Measurements from ENCODE around the gene ATP5MC3. TPM values are rescaled to one million over a fixed set of nuclear protein-coding genes. Genes with fewer than 3 reads are reported as not detected.

Gene ATP5MC3
- total and polyA plus RNA-seq, 2 experiments from 2014 or later, result 185 to 557 TPM

DNA sequence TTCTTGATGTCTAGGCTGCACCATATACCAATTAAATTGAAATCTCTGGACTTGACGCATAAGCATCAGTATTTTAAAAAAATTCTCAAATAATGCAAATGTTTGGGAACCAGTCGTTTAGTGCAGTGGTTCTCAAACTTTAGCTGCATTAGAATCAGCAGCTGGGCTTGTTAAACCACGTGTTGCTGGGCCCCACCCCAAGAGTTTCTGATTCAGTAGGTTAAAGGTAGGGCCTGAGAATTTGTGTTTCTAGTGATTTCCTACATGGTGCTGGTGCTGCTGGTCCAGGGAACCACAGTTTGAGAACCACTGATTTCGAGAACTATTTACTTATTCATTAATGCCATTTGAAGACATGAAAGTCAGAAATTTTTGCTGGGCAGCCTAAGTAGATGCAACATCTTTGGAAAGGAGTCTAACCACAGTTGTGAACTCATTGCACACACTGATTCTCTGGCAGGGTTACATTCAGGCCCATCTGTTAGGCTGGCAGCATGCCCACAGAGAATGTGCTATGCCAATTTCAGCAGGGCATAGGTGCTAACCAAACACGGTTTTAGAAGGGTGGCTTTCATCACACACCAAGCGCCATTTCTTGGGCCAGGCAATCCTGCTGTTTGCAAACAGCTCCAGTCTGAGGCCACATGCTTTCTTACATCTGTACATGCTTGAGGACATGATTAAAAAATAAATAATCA is 26.4 kb upstream of the ATP5MC3 start:
- H3K79me2 ChIP-seq (replicated peaks; ENCODE audit: insufficient read depth), result no peaks in the 10 kb centered on the region
- Mint-ChIP-seq H3K4me3 (no peak overlapping the region), H3K9me3 (no peaks in the 10 kb centered on the region)

More for the DNA sequence above, 26.4 kb upstream of the ATP5MC3 start:
- H3K4me3 ChIP-seq, result no peak overlapping the region
- H3K4me2 ChIP-seq, result no peak overlapping the region
- no peaks in the 10 kb centered on the region for H3K36me3 Mint-ChIP-seq (ENCODE audit: low read depth)
- H3K4me1 Mint-ChIP-seq, result no peaks in the 10 kb centered on the region; the same call in 2 of the 3 replicates
- H4K20me1 ChIP-seq (replicated peaks; ENCODE audit: insufficient read depth), result no peaks in the 10 kb centered on the region
- no peak overlapping the region for H3K27ac ChIP-seq (ENCODE audit: low read depth)
- no peaks in the 10 kb centered on the region for H3K36me3 ChIP-seq (ENCODE audit: insufficient read depth)
- no peak for TF ChIP-seq JUNB (IDR thresholded peaks at IDR 0.05; ENCODE audit: unreplicated experiment)
- TF ChIP-seq, protein P1, sequence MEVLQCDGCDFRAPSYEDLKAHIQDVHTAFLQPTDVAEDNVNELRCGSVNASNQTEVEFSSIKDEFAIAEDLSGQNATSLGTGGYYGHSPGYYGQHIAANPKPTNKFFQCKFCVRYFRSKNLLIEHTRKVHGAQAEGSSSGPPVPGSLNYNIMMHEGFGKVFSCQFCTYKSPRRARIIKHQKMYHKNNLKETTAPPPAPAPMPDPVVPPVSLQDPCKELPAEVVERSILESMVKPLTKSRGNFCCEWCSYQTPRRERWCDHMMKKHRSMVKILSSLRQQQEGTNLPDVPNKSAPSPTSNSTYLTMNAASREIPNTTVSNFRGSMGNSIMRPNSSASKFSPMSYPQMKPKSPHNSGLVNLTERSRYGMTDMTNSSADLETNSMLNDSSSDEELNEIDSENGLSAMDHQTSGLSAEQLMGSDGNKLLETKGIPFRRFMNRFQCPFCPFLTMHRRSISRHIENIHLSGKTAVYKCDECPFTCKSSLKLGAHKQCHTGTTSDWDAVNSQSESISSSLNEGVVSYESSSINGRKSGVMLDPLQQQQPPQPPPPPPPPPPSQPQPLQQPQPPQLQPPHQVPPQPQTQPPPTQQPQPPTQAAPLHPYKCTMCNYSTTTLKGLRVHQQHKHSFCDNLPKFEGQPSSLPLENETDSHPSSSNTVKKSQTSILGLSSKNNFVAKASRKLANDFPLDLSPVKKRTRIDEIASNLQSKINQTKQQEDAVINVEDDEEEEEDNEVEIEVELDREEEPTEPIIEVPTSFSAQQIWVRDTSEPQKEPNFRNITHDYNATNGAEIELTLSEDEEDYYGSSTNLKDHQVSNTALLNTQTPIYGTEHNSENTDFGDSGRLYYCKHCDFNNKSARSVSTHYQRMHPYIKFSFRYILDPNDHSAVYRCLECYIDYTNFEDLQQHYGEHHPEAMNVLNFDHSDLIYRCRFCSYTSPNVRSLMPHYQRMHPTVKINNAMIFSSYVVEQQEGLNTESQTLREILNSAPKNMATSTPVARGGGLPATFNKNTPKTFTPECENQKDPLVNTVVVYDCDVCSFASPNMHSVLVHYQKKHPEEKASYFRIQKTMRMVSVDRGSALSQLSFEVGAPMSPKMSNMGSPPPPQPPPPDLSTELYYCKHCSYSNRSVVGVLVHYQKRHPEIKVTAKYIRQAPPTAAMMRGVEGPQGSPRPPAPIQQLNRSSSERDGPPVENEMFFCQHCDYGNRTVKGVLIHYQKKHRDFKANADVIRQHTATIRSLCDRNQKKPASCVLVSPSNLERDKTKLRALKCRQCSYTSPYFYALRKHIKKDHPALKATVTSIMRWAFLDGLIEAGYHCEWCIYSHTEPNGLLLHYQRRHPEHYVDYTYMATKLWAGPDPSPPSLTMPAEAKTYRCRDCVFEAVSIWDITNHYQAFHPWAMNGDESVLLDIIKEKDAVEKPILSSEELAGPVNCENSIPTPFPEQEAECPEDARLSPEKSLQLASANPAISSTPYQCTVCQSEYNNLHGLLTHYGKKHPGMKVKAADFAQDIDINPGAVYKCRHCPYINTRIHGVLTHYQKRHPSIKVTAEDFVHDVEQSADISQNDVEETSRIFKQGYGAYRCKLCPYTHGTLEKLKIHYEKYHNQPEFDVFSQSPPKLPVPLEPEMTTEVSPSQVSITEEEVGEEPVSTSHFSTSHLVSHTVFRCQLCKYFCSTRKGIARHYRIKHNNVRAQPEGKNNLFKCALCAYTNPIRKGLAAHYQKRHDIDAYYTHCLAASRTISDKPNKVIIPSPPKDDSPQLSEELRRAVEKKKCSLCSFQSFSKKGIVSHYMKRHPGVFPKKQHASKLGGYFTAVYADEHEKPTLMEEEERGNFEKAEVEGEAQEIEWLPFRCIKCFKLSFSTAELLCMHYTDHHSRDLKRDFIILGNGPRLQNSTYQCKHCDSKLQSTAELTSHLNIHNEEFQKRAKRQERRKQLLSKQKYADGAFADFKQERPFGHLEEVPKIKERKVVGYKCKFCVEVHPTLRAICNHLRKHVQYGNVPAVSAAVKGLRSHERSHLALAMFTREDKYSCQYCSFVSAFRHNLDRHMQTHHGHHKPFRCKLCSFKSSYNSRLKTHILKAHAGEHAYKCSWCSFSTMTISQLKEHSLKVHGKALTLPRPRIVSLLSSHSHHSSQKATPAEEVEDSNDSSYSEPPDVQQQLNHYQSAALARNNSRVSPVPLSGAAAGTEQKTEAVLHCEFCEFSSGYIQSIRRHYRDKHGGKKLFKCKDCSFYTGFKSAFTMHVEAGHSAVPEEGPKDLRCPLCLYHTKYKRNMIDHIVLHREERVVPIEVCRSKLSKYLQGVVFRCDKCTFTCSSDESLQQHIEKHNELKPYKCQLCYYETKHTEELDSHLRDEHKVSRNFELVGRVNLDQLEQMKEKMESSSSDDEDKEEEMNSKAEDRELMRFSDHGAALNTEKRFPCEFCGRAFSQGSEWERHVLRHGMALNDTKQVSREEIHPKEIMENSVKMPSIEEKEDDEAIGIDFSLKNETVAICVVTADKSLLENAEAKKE (CRISPR knock-in tag; IDR thresholded peaks at IDR 0.05), result no peak
- TF ChIP-seq EZH2 (IDR thresholded peaks at IDR 0.05; ENCODE audit: low read depth, unreplicated experiment), result no peak
- H3F3A ChIP-seq (replicated peaks; ENCODE audit: low read depth), result no peaks in the 10 kb centered on the region
- no peak for ATAC-seq
- no peaks in the 10 kb centered on the region for H3K27me3 ChIP-seq (ENCODE audit: insufficient read depth)
- no peaks in the 10 kb centered on the region for H3K9me2 ChIP-seq (ENCODE audit: insufficient read depth)
- no peak overlapping the region for H3K27ac Mint-ChIP-seq
- no peaks in the 10 kb centered on the region for H3K4me1 ChIP-seq (ENCODE audit: insufficient read depth)
- H2AFZ ChIP-seq, result peak overlapping the region; percentile 15; the same call in 1 of the 2 replicates
- no peak for DNase-seq (ENCODE audit: low spot score)
- H3K27me3 Mint-ChIP-seq (ENCODE audit: insufficient read depth, low read depth, poor library complexity), result no peaks in the 10 kb centered on the region

Measured in GM23338 (cell line).